HG03521 (cell line): ENCODE results near the gene TMEM238L.

Source experiments
- ATAC-seq: cut with Tn5 transposase; IDR thresholded peaks from one replicate; pipeline ENCODE4 v1.9.1; 2021; ENCODE audit warnings: mild to moderate bottlenecking, moderate library complexity; ENCODE audit not compliant: unreplicated experiment

TMEM238L gene

DNA sequence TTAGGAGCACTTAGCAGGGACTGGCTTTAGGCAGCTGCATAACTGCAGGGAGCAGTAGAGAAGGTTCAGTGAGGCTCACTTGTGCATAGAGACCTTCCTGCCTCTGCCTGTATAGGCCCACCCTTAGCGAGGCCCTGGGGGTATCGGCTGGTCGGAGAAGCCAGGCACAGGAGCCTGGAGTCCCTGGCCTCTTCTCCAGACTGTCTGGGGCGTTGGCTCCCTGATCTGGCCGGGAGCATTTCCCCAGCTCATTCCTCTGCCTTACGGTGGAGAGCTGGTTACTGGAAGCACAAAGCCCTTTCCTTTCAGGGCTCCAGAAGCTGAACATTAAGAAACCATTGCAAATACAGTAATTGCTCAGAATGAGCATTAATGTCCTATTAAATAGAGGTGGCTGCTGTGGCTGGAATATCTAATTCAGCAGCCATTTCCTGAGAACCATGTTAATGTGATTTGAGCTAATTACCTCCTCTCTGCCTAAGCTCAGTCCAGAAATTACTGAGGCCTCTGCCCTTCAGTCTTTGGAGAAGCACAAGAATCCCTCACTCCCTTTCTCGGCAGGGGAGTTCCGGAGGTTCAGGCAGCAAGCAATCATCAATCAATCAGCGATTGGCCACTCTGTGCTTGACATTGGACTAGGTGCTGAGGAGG lies 55.2 kb downstream of the TMEM238L start:
- ATAC-seq: no peak

DNA sequence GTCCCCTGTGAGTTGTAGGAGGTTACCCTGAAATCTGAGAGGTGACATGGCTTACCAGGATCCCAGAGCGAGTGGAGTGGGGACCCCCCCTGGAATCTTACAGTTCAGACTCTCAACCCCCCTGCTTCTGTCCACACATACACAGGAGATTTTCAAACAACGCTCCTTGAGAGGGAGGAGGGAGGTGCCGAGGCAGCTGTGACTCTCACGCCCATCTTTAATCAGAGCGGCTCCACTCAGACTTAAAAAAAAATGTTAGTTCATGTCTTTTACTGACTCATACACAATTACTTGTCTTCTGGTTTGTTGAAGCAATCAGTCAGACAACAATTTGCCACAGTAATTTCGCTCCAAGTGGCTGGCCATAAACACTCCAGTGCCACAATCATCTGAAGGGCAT lies 58.7 kb downstream of the TMEM238L start:
- ATAC-seq: no peak
